ENCODE measurements around the gene SMIM13. TPM values are rescaled to one million over a fixed set of nuclear protein-coding genes. Genes with fewer than 3 reads are reported as not detected.

Gene SMIM13
- total RNA-seq, 1 experiment from 2014 or later: 15.7 TPM

- Histone ChIP-seq H2AFZ (ENCODE audit: low read depth, low read length, poor library complexity, severe bottlenecking) (no peak overlapping the region), H3K36me3 (ENCODE audit: control insufficient read depth in 1 of 2, insufficient read depth in 2 of 2, low read length in 2 of 2) (no peaks in the 10 kb centered on the region), H3K27me3 (ENCODE audit: insufficient read depth, low read length) (no peaks in the 10 kb centered on the region), H3K4me3 (replicated peaks in 1 of 2; ENCODE audit: low read depth in 1 of 2, low read length in 2 of 2) (no peak overlapping the region), H3K4me1 (ENCODE audit: control insufficient read depth in 1 of 2, insufficient read depth in 2 of 2, low read length in 2 of 2) (no peaks in the 10 kb centered on the region), H3K4me2 (ENCODE audit: low read length) (no peak overlapping the region), H3K27ac (ENCODE audit: low read depth, low read length) (no peak overlapping the region), H4K20me1 (ENCODE audit: insufficient read depth) (no peaks in the 10 kb centered on the region), H3K9ac (ENCODE audit: low read length) (no peak overlapping the region), H3K9me3 (ENCODE audit: control insufficient read depth in 1 of 2, insufficient read depth in 1 of 2, low read depth in 1 of 2, low read length in 2 of 2) (no peaks in the 10 kb centered on the region), H3K79me2 (ENCODE audit: insufficient read depth, low read length) (no peaks in the 10 kb centered on the region), H3K9me2 (ENCODE audit: insufficient read depth) (no peaks in the 10 kb centered on the region)
- ChIA-PET CTCF (no interaction called here), POLR2A (no interaction called here), RAD21 (ENCODE audit: low non-redundant PET in 1 of 2, low total read pairs in 2 of 2, uncharacterized antibody in 2 of 2, unreplicated experiment in 2 of 2) (no interaction called here)
- ATAC-seq: no peak
- TF ChIP-seq ZBTB33 (IDR thresholded peaks at IDR 0.05; ENCODE audit: extremely low read depth, insufficient replicate concordance, low read length): no peak
- TF ChIP-seq RAD21 (IDR thresholded peaks at IDR 0.05; ENCODE audit: low read depth): no peak
- no peak for TF ChIP-seq YY1 (IDR thresholded peaks at IDR 0.05; ENCODE audit: extremely low read depth, insufficient replicate concordance, low read depth, low read length)
- TF ChIP-seq POLR2A (IDR thresholded peaks at IDR 0.05; ENCODE audit: borderline replicate concordance, extremely low read depth, insufficient read depth, insufficient read length): no peak
- no peak for TF ChIP-seq SIN3A (IDR thresholded peaks at IDR 0.05; ENCODE audit: low read depth)
- TF ChIP-seq EGR1 (IDR thresholded peaks at IDR 0.05; ENCODE audit: low read depth): no peak
- intact Hi-C loops (cut with micrococcal nuclease): no loop called here
- BruUV-seq (replicated peaks): no TSS peak
- no peak for DNase-seq (ENCODE audit: low read depth, low spot score)
Measured at GRCh38 chr6:11151488-11151887, 57.9 kb downstream of the SMIM13 start.

GRCh38 chr6:11152581-11152980 lies 58.9 kb downstream of the SMIM13 start:
- Histone ChIP-seq H3K27me3 (ENCODE audit: insufficient read depth, low read length) (no peaks in the 10 kb centered on the region), H3K9me3 (ENCODE audit: control insufficient read depth in 1 of 2, insufficient read depth in 1 of 2, low read depth in 1 of 2, low read length in 2 of 2) (no peaks in the 10 kb centered on the region), H3K4me1 (ENCODE audit: control insufficient read depth in 1 of 2, insufficient read depth in 2 of 2, low read length in 2 of 2) (no peaks in the 10 kb centered on the region), H3K4me2 (ENCODE audit: low read length) (no peak overlapping the region), H3K27ac (ENCODE audit: low read depth, low read length) (no peak overlapping the region), H3K79me2 (ENCODE audit: insufficient read depth, low read length) (no peaks in the 10 kb centered on the region), H3K9me2 (ENCODE audit: insufficient read depth) (no peaks in the 10 kb centered on the region), H3K4me3 (replicated peaks in 1 of 2; ENCODE audit: low read depth in 1 of 2, low read length in 2 of 2) (no peak overlapping the region), H3K36me3 (ENCODE audit: control insufficient read depth in 1 of 2, insufficient read depth in 2 of 2, low read length in 2 of 2) (no peaks in the 10 kb centered on the region), H3K9ac (ENCODE audit: low read length) (no peak overlapping the region), H2AFZ (ENCODE audit: low read depth, low read length, poor library complexity, severe bottlenecking) (no peak overlapping the region), H4K20me1 (ENCODE audit: insufficient read depth) (no peaks in the 10 kb centered on the region)
- ChIA-PET CTCF (no interaction called here), POLR2A (no interaction called here), RAD21 (ENCODE audit: low non-redundant PET in 1 of 2, low total read pairs in 2 of 2, uncharacterized antibody in 2 of 2, unreplicated experiment in 2 of 2) (no interaction called here)
- intact Hi-C loops (cut with micrococcal nuclease): no loop called here
- no peak for DNase-seq (ENCODE audit: low read depth, low spot score)
- no peak for ATAC-seq
- BruUV-seq (replicated peaks): no TSS peak
- TF ChIP-seq ATF3 (IDR thresholded peaks at IDR 0.05) (no peak), EGR1 (IDR thresholded peaks at IDR 0.05; ENCODE audit: low read depth) (no peak), EZH2 (IDR thresholded peaks at IDR 0.05) (no peak), YY1 (IDR thresholded peaks at IDR 0.05; ENCODE audit: extremely low read depth, insufficient replicate concordance, low read depth, low read length) (no peak), FOSL1 (IDR thresholded peaks at IDR 0.05; ENCODE audit: low read depth) (no peak), RAD21 (IDR thresholded peaks at IDR 0.05; ENCODE audit: low read depth) (no peak), ZBTB33 (IDR thresholded peaks at IDR 0.05; ENCODE audit: extremely low read depth, insufficient replicate concordance, low read length) (no peak), CTCF (IDR thresholded peaks at IDR 0.05 in 2 of 3, conservative IDR thresholded peaks at IDR 0.05 in 1 of 3; ENCODE audit: borderline replicate concordance in 1 of 3, insufficient read depth in 1 of 3, low read depth in 2 of 3, low read length in 2 of 3) (no peak), SIN3A (IDR thresholded peaks at IDR 0.05; ENCODE audit: low read depth) (no peak), JUND (IDR thresholded peaks at IDR 0.05) (no peak)

All from HCT116 (cell line).